CD4-positive, alpha-beta T cell treated with Interleukin-2 at 100 ng/mL for 4 hours (primary cell): ENCODE data around the gene TNFRSF8.
A peak's percentile ranks its signal among the peaks of the same experiment; 100 is the strongest.

ENCODE experiments used
- DNase-seq: peaks from one replicate; pipeline ENCODE4 v3.0.0-alpha.2; 2020; ENCODE audit warnings: low spot score

The TNFRSF8 gene

GRCh38 chr1:12142891-12143630, 80.0 kb downstream of the TNFRSF8 start:
- DNase-seq: no peak

GRCh38 chr1:12143631-12144155, 80.6 kb downstream of the TNFRSF8 start:
- DNase-seq: no peak

GRCh38 chr1:12144236-12144635, 81.1 kb downstream of the TNFRSF8 start:
- no peak for DNase-seq

GRCh38 chr1:12144969-12145368, 81.9 kb downstream of the TNFRSF8 start:
- no peak for DNase-seq

GRCh38 chr1:12145616-12146342, 82.7 kb downstream of the TNFRSF8 start:
- no peak for DNase-seq

- DNase-seq: no peak
Observed at GRCh38 chr1:12146343-12147112, 83.4 kb downstream of the TNFRSF8 start.

GRCh38 chr1:12147201-12147701, 84.1 kb downstream of the TNFRSF8 start:
- no peak for DNase-seq

GRCh38 chr1:12148160-12148957, 85.3 kb downstream of the TNFRSF8 start:
- DNase-seq: no peak

- DNase-seq: no peak
Observed at GRCh38 chr1:12148958-12149790, 86.1 kb downstream of the TNFRSF8 start.

GRCh38 chr1:12149791-12150175, 86.7 kb downstream of the TNFRSF8 start:
- DNase-seq: no peak

- DNase-seq: peak; percentile 56
Observed at GRCh38 chr1:12150456-12151200, 87.5 kb downstream of the TNFRSF8 start.

GRCh38 chr1:12151465-12151864, 88.4 kb downstream of the TNFRSF8 start:
- no peak for DNase-seq

GRCh38 chr1:12152113-12152891, 89.2 kb downstream of the TNFRSF8 start:
- DNase-seq: peak; percentile 19

GRCh38 chr1:12153181-12153785, 90.2 kb downstream of the TNFRSF8 start:
- DNase-seq: peak; percentile 46

- DNase-seq: no peak
Observed at GRCh38 chr1:12155328-12155727, 92.2 kb downstream of the TNFRSF8 start.

- DNase-seq: peak; percentile 82
Observed at GRCh38 chr1:12157366-12158231, 94.5 kb downstream of the TNFRSF8 start.

- peak; percentile 67 for DNase-seq
Observed at GRCh38 chr1:12158357-12159092, 95.4 kb downstream of the TNFRSF8 start.
